Natural killer cell (primary cell): ENCODE data around the gene CACNA2D3. TPM values are rescaled to one million over a fixed set of nuclear protein-coding genes. Genes with fewer than 3 reads are reported as not detected.

Experiments
- ATAC-seq, 3 donors: fragments of 150-1000 bp in 2 of 3; fragments of 200-7000 bp in 1 of 3; cut with Tn5 transposase; 1 replicate in 1 of 3; 2 replicates in 2 of 3; pipeline ENCODE4 v1.10.0; 2021; ENCODE audit warnings: mild to moderate bottlenecking in 2 of 3, moderate library complexity in 2 of 3
- DNase-seq, 2 donors: peaks; one replicate each; pipeline versions ENCODE4 v3.0.0 to v3.0.0-alpha.2; 2013 to 2021; ENCODE audit warnings: mixed read lengths in 1 of 2
- H3K27ac ChIP-seq: one replicate; pipeline ENCODE4 v1.5.1; 2013; ENCODE audit warnings: mild to moderate bottlenecking, low read length
- H3K27me3 ChIP-seq: one replicate; pipeline ENCODE4 v1.6.1; 2013; ENCODE audit warnings: low read length; ENCODE audit not compliant: control insufficient read depth, insufficient read depth
- H3K36me3 ChIP-seq: one replicate; pipeline ENCODE4 v1.6.1; 2013; ENCODE audit warnings: low read length; ENCODE audit not compliant: control insufficient read depth, insufficient read depth
- H3K4me1 ChIP-seq: one replicate; pipeline ENCODE4 v1.6.1; 2013; ENCODE audit warnings: low read length; ENCODE audit not compliant: control insufficient read depth, insufficient read depth
- H3K4me3 ChIP-seq: one replicate; pipeline ENCODE4 v1.5.1; 2013; ENCODE audit warnings: low read length
- H3K9me3 ChIP-seq: one replicate; pipeline ENCODE4 v1.6.1; 2013; ENCODE audit warnings: low read length; ENCODE audit not compliant: control insufficient read depth, insufficient read depth
- H3K27ac Mint-ChIP-seq, 2 donors: one replicate each; pipeline ENCODE4 v1.8.0; 2022; ENCODE audit warnings: mild to moderate bottlenecking in 2 of 2, mixed read lengths in 2 of 2, moderate library complexity in 1 of 2
- H3K27me3 Mint-ChIP-seq, 2 donors: one replicate each; pipeline ENCODE4 v1.8.0; 2022; ENCODE audit warnings: low read depth in 2 of 2, mixed read lengths in 2 of 2
- H3K36me3 Mint-ChIP-seq: one replicate; pipeline ENCODE4 v1.8.0; 2022; ENCODE audit warnings: mixed read lengths
- H3K4me1 Mint-ChIP-seq, 2 donors: one replicate each; pipeline ENCODE4 v1.8.0; 2022; ENCODE audit warnings: mixed read lengths in 2 of 2
- H3K4me3 Mint-ChIP-seq: one replicate; pipeline ENCODE4 v1.8.0; 2022; ENCODE audit warnings: mild to moderate bottlenecking, moderate library complexity, mixed read lengths
- H3K9me3 Mint-ChIP-seq, 2 donors: one replicate each; pipeline ENCODE4 v1.8.0; 2022; ENCODE audit warnings: mixed read lengths in 2 of 2
- WGBS: methylation state at CpG from one replicate; pipeline ENCODE4 v1.1.7; 2013; ENCODE audit warnings: missing lambda C conversion rate; ENCODE audit not compliant: insufficient coverage; 5-methylcytosine and 5-hydroxymethylcytosine counted together
- intact Hi-C: fragments of 100-400 bp; cut with micrococcal nuclease; formaldehyde crosslinking; loops from one replicate; pipeline ENCODE4 v1.14.2; 2022
- total RNA-seq, 4 donors: library from RNA; stranded (reverse); fragments of 120-200 nt in 1 of 4; gene quantifications; one replicate each; pipeline versions ENCODE4 v1.2.3 to v1.2.4, GENCODE V29; 2013 to 2022
- TF ChIP-seq, protein P1 (sequence below): fragments of 200-600 bp; IDR thresholded peaks from one replicate; pipeline ENCODE4 v1.8.0; 2022; ENCODE audit warnings: antibody characterized with exemption

The CACNA2D3 gene
- total RNA-seq, 3 donors from 2014 or later (not counting 1 experiment from before 2014, with no cell fraction given): 0.49 TPM; not detected in 2

DNA sequence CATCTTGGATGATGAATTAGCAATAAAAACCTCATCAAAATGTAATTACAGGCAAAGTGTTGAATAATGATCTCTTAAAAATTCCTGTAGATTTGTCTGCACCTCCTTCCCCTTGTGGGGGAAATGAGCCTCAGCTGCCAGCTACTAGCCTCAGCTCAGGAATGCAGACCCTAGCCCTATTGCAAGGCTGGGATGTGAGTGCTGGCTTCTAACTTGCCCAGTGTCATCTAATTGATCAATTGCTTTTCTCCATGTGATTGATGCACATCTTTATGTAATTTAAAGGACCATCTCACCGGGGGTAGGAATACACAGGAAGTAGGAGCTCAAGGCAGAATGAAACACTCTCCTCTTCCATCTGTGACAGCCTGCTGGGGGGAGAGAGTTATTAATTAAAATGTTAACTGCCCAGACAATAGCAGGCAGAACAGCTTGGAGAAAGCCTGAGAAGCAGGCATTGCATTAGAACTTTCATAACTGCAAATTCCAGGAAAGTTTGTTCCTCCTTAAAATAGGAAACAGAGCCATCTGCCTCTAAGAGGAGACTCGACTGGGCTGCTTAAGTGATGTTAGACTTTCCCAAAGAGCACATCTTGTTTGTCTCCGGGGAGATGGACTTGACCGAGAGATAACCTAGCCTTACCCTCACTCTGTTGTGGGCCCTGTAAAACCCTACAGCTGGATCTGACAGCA, 735.9 kb downstream of the CACNA2D3 start:
- TF ChIP-seq, protein P1, sequence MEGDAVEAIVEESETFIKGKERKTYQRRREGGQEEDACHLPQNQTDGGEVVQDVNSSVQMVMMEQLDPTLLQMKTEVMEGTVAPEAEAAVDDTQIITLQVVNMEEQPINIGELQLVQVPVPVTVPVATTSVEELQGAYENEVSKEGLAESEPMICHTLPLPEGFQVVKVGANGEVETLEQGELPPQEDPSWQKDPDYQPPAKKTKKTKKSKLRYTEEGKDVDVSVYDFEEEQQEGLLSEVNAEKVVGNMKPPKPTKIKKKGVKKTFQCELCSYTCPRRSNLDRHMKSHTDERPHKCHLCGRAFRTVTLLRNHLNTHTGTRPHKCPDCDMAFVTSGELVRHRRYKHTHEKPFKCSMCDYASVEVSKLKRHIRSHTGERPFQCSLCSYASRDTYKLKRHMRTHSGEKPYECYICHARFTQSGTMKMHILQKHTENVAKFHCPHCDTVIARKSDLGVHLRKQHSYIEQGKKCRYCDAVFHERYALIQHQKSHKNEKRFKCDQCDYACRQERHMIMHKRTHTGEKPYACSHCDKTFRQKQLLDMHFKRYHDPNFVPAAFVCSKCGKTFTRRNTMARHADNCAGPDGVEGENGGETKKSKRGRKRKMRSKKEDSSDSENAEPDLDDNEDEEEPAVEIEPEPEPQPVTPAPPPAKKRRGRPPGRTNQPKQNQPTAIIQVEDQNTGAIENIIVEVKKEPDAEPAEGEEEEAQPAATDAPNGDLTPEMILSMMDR: no peak
- Histone ChIP-seq H3K4me1 (no peaks in the 10 kb centered on the region), H3K27me3 (no peaks in the 10 kb centered on the region), H3K9me3 (no peaks in the 10 kb centered on the region), H3K27ac (no peak overlapping the region), H3K4me3 (no peak overlapping the region), H3K36me3 (no peaks in the 10 kb centered on the region)
- H3K4me1 Mint-ChIP-seq: no peaks in the 10 kb centered on the region
- intact Hi-C loops: loop anchor here (5.0 kb wide), 1 partner anchor 1394 kb away; no protein-coding TSS in a partner anchor
- 48% methylated on average over 3 of the region's 4 CpGs for WGBS
- no peaks in the 10 kb centered on the region for H3K27me3 Mint-ChIP-seq
- no peaks in the 10 kb centered on the region for H3K36me3 Mint-ChIP-seq
- no peak for DNase-seq
- no peaks in the 10 kb centered on the region for H3K9me3 Mint-ChIP-seq
- no peak for ATAC-seq
- H3K4me3 Mint-ChIP-seq: no peak overlapping the region
- H3K27ac Mint-ChIP-seq: no peak overlapping the region

DNA sequence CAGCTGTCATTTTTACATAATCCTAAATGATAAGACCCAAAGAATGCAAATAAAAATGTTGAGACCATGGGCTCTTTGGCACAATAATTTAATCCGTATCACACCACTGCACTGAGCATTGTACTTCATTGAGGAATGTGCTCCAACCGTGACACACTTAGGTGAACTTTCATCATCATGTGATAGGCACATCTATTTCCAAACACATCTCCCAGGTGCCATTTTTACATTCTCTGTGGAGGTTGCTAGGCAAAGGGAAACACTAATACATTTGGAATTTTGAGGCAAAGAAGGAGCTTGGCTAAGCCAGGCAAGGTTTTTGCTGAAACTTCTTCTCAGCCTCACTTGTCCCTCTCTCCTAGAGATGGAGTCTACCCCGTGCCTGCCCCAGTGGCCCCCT, 736.8 kb downstream of the CACNA2D3 start:
- Mint-ChIP-seq H3K27me3 (no peaks in the 10 kb centered on the region), H3K36me3 (no peaks in the 10 kb centered on the region), H3K4me3 (no peak overlapping the region), H3K27ac (no peak overlapping the region), H3K4me1 (no peaks in the 10 kb centered on the region), H3K9me3 (peaks cover 0 to 2% of the 10 kb centered on the region in 2 donors)
- H3K36me3 ChIP-seq: no peaks in the 10 kb centered on the region
- no peak overlapping the region for H3K4me3 ChIP-seq
- ATAC-seq (no peak), DNase-seq (no peak)
- TF ChIP-seq, protein P1: no peak
- H3K27ac ChIP-seq: no peak overlapping the region
- WGBS: 72% methylated on average over 2 of the region's 3 CpGs
- intact Hi-C loops: loop anchor here (5.0 kb wide), 1 partner anchor 1393 kb away; no protein-coding TSS in a partner anchor
- no peaks in the 10 kb centered on the region for H3K9me3 ChIP-seq
- no peaks in the 10 kb centered on the region for H3K4me1 ChIP-seq
- H3K27me3 ChIP-seq: no peaks in the 10 kb centered on the region

DNA sequence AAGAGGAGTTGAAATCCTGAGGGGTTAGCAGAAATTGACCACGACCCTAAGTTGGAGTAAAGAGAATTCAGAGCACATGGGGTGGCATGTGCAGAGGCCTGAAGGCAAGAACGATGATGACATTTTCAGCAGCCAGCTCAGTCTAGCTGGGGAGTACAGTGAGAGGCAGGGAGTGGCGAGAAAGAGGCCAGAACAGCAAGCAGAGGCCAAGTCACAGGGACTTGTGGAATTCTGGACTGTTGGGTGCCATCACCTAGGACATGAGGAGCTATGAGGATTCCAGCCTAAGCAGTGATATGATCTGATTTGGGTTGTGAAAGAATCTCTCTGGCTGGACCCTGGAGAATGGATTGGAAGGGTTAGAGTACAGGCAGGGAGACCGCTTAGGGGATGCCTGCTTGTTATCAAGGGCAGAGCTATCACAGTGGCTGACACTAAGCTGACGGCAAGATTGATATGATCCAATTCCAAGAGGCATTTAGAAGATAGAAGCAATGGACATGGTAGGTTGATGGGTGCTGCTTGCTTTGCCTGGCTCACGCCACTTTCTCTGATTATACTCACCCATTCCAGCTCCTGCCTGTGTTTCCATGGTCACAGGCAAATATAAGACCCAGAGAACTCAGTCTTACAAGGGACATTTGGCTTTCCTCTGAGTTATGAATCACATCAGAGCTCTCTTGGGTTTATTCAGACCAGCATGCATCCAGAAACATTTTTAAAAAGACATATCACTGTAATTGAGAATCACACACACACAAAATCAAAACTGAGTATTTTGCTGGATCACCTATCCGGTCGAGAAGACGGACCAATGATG, 739.1 kb downstream of the CACNA2D3 start:
- Histone ChIP-seq H3K9me3 (no peaks in the 10 kb centered on the region), H3K27ac (no peak overlapping the region), H3K4me1 (no peaks in the 10 kb centered on the region), H3K4me3 (no peak overlapping the region), H3K27me3 (no peaks in the 10 kb centered on the region), H3K36me3 (no peaks in the 10 kb centered on the region)
- Mint-ChIP-seq H3K27ac (no peak overlapping the region), H3K9me3 (peaks cover 0 to 2% of the 10 kb centered on the region in 2 donors), H3K27me3 (no peaks in the 10 kb centered on the region), H3K36me3 (no peaks in the 10 kb centered on the region), H3K4me3 (no peak overlapping the region), H3K4me1 (no peaks in the 10 kb centered on the region)
- intact Hi-C loops: no loop called here
- ATAC-seq (no peak), DNase-seq (no peak)
- 74% methylated on average over 9 of the region's 9 CpGs for WGBS
- TF ChIP-seq, protein P1: no peak
